Measurements from ENCODE around the gene YBX2. TPM values are rescaled to one million over a fixed set of nuclear protein-coding genes. Genes with fewer than 3 reads are reported as not detected.

The YBX2 gene
- total and polyA plus RNA-seq, 2 donors (not counting 1 experiment from before 2014, with no cell fraction given): 0.15 to 0.22 TPM

DNA sequence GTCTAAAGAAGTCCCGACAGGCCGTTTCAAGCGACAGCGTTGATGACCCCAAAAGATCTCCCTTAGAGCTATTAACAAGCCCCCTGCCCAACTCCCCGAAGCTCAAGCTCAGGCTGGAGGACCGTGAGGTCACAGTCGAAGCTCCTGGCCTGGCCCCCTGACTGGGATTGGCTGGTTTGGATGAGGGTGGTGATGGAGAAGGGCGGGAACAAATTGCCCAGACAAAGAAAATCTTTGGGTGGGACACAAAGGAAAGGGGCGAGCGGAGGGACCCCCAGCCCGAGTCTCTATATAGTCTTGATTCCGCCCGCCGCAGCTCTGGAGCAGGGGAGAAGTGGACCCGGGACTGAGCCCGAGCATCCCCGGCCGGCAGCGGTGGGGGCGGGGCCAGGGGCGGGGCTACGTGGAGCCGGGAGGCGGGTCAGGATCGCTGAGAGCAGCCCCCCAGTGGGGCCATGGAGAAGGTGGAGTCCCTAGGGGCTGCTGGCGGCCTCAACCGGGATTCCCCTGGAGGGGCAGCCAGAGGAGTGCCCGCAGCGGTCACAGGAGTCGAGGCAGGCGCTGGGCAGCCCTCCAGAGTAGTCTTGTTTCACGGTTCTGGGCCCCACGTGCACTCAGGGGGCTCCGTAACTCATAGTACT is 35.7 kb upstream of the YBX2 start:
- Mint-ChIP-seq H3K27me3 (no peaks in the 10 kb centered on the region), H3K4me1 (peaks cover 43% of the 10 kb centered on the region), H3K9me3 (ENCODE audit: insufficient read depth) (no peaks in the 10 kb centered on the region), H3K27ac (peak overlapping the region; percentile 98), H3K4me3 (peak overlapping the region; percentile 96)
- WGBS (ENCODE audit: insufficient coverage): 1% methylated on average over 28 of the region's 34 CpGs
- peak overlapping the region; percentile 88 for H3K4me2 ChIP-seq (replicated peaks; ENCODE audit: low read depth, low read length, poor library complexity, severe bottlenecking)
- peak overlapping the region; percentile 86 for H3K9ac ChIP-seq (ENCODE audit: low read length)
- peak overlapping the region; percentile 94 for H2AFZ ChIP-seq (ENCODE audit: insufficient read depth, low read depth, low read length, poor library complexity, severe bottlenecking)
- peak overlapping the region; percentile 65 to 92 (median 81) for H3K4me3 ChIP-seq (ENCODE audit: control extremely low read depth in 1 of 5, extremely low read depth in 1 of 5, insufficient read depth in 1 of 5, low read depth in 2 of 5, low read length in 4 of 5)
- peaks cover 23 to 48% of the 10 kb centered on the region in 2 donors for H3K4me1 ChIP-seq (ENCODE audit: control insufficient read depth in 2 of 2, insufficient read depth in 2 of 2, low read length in 2 of 2)
- no peaks in the 10 kb centered on the region for H3K27me3 ChIP-seq (replicated peaks in 1 of 4; ENCODE audit: control extremely low read depth in 1 of 4, control insufficient read depth in 3 of 4, insufficient read depth in 4 of 4, low read length in 3 of 4)
- H4K20me1 ChIP-seq (ENCODE audit: control insufficient read depth, insufficient read depth, low read length, poor library complexity, severe bottlenecking): no peaks in the 10 kb centered on the region
- POLR2A ChIA-PET: interaction anchor here (0.5 to 2.4 kb wide), 18 partner anchors 9 to 356 kb away, joined by 3 to 18 read pairs (median 5); partner anchors contain the start of genes CTDNEP1, ELP5, GABARAP and GPS2
- no peak for TF ChIP-seq EZH2 (IDR thresholded peaks at IDR 0.05; ENCODE audit: borderline replicate concordance, insufficient read depth, low read depth, low read length, poor library complexity, severe bottlenecking)
- TF ChIP-seq CTCF (IDR thresholded peaks at IDR 0.05): no peak
- ATAC-seq (ENCODE audit: low read depth): peak; percentile 50
- H3K9me3 ChIP-seq (ENCODE audit: control extremely low read depth in 1 of 3, control insufficient read depth in 2 of 3, insufficient read depth in 1 of 3, low read length in 2 of 3): no peaks in the 10 kb centered on the region
- H3K79me2 ChIP-seq (ENCODE audit: control insufficient read depth, insufficient read depth, low read length): peaks cover 30% of the 10 kb centered on the region
- CTCF ChIA-PET: interaction anchor here (0.8 to 2.7 kb wide), 20 partner anchors 8 to 284 kb away, joined by 3 to 20 read pairs (median 5); partner anchors contain the start of genes ACADVL, DLG4, GABARAP and GPS2
- DNase-seq: peak; percentile 82
- intact Hi-C loops (cut with micrococcal nuclease): loop anchor here (1.0 kb wide), 9 partner anchors 15 to 242 kb away; partner anchors contain the start of genes DVL2, EIF5A, ELP5 and GABARAP
- peak overlapping the region; percentile 86 to 93 for H3K27ac ChIP-seq (ENCODE audit: low read length in 2 of 2)
- H3K36me3 ChIP-seq (replicated peaks in 1 of 2; ENCODE audit: control extremely low read depth in 1 of 2, control insufficient read depth in 1 of 2, extremely low read depth in 1 of 2, insufficient read depth in 2 of 2, low read length in 1 of 2): peaks cover 0 to 11% of the 10 kb centered on the region in 2 experiments

Measured in B cell (primary cell).